ENCODE results near the gene ST6GAL1.

The ST6GAL1 gene

DNA sequence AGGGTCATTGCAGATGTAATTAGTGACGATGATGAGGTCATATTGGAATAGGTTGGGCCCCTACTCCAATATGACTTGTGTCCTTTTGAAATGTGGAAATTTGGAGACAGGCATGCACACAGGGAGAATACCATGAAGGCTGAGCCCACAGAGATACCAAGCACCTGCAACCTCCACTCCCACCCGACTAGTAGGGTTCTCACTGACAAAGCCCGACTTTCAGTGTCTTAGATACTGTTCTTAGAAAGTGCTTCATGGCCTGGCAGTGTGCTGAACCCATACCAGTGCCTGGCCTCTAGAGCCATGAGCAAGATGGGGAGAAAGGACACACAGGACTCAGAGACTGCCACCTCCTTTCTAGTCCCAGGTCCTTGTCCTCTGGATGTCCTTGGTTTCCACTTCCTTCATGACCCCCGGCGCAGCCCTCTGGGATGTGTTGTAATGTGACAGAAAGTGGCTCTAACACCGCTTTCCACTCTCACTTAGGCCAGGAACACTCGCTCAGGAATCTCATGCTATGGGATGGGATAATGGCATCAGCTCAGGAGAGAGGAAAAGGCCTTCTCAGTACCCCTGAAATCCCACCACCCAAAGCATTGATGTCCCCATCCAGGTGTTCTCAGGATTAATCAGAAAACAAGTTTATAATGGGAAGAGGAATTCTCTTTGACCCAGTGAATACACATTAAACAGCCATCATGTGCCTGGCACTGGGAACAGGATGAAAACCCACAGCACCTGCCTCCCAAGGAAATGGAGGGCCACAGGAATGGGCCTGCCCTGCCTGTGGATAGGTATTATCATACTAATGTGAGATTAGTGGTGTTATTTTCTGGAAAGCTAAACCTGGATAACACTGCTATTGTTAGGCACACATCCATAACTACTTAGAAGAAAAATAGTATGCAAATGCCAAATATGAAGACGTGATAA lies 149.0 kb downstream of the ST6GAL1 start:
- TF ChIP-seq, protein P1, sequence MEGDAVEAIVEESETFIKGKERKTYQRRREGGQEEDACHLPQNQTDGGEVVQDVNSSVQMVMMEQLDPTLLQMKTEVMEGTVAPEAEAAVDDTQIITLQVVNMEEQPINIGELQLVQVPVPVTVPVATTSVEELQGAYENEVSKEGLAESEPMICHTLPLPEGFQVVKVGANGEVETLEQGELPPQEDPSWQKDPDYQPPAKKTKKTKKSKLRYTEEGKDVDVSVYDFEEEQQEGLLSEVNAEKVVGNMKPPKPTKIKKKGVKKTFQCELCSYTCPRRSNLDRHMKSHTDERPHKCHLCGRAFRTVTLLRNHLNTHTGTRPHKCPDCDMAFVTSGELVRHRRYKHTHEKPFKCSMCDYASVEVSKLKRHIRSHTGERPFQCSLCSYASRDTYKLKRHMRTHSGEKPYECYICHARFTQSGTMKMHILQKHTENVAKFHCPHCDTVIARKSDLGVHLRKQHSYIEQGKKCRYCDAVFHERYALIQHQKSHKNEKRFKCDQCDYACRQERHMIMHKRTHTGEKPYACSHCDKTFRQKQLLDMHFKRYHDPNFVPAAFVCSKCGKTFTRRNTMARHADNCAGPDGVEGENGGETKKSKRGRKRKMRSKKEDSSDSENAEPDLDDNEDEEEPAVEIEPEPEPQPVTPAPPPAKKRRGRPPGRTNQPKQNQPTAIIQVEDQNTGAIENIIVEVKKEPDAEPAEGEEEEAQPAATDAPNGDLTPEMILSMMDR (IDR thresholded peaks at IDR 0.05): no peak

DNA sequence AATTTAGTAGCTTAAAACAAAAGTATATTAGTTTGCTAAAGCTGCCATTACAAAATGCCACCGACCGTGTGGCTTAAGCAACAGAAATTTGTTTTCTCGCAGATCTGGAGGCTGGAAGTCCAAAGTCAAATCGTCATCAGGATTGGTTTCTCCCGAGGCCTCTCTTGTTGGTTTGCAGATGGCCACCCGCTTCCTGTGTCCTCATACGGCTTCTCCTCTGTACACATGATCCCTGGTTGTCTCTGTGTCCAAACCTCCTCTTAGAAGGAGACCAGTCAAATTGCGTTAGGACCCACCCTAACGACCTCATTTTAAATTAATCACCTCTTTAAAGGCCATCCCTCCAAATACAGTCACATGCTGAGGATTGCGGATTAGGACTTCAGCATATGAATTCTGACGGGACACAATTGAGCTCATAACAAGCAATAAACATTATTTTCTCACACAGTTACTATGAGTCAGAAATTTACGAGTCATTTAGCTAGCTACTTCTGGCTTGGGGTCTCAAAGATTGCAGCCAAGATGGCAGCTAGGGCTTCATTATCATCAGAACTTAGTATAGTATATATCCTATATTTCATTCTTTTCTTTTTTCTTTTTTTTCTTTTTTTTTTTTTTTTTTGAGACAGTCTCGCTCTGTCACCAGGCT lies 150.6 kb downstream of the ST6GAL1 start:
- TF ChIP-seq, protein P1 (IDR thresholded peaks at IDR 0.05): no peak

DNA sequence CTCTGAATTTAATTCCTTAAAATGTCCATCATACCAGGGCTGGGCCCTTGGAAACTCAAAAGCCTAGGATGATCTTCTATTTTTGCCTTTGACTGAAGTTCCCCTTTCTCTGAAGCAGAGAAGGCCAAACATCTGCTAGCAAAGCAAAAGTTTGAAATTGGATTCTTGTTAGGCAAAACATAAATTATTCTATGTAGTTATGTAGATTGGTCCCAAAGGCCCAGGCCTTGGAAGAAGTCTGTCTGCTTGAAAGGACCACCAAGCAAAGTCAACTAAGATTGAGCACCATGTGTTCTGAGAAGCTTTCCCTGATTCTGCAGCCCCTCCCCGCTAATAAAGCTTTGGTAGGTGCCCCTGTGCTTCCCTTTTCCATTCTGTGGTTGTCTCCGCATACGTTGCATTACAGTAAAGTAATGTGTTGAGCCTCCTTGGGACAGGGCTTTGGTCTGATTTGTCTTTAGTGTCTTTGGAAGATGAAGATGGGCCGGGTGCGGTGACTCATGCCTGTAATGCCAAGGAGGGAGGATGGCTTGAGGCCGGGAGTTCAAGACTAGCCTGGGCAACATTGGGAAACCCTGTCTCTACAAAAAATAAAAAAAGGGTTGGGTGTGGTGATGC lies 152.5 kb downstream of the ST6GAL1 start:
- TF ChIP-seq, protein P1 (IDR thresholded peaks at IDR 0.05): no peak

- TF ChIP-seq, protein P1 (IDR thresholded peaks at IDR 0.05): no peak
Observed at GRCh38 chr3:187084126-187084525, 153.8 kb downstream of the ST6GAL1 start.

GRCh38 chr3:187084580-187084979 lies 154.3 kb downstream of the ST6GAL1 start:
- TF ChIP-seq, protein P1 (IDR thresholded peaks at IDR 0.05): no peak

DNA sequence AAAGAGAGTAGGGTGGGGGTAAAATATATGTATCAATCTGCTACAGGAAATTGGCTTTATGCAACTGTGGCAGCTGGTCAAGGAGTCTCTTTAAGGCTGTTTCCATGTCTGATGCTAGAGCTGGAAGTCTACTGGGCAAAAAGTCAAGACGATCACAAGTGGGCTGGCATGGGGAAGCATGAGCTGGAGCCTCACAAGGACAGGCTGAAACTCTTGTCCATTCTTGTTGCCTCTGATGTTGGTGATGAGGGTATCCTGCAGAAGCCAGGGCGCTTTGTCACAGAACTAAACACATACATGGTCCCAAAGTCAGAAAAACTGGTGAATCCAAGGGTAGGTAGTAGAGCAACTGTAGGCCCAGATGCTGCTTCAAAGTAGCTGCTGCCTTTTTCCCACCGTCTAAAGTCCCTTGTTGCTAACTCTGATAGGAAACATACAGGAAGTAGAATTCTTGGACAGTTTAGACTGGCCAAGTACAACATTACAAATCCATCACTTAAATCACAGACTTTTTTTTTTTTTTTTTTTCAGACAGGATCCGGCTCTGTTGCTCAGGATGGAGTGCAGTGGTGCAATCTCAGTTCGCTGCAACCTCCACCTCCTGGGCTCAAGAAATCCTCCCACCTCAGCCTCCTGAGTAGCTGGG lies 154.8 kb downstream of the ST6GAL1 start:
- TF ChIP-seq, protein P1 (IDR thresholded peaks at IDR 0.05): no peak

DNA sequence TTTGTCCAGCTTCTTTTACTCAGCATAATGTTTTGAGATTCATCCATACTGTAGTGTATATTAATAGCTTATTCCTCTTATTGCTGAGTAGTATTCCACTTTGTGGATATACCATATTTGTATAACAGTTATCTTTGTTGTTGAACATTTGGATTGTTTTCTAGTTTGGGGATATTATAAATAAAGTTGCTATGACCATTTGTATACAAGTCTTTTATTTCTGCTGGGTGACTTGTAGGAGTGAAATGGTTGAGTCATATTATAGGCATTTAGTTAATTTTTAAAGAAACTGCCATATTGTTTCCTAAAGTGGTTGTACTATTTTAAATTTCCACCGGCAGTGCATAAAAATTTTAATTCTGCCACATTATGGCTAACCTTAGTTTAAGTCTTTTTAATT lies 155.6 kb downstream of the ST6GAL1 start:
- TF ChIP-seq, protein P1 (IDR thresholded peaks at IDR 0.05): no peak

Data from LNCAP (cell line).